K562 (cell line): ENCODE results near the gene AGRN. TPM values are rescaled to one million over a fixed set of nuclear protein-coding genes. Genes with fewer than 3 reads are reported as not detected.

Experiments
- ATF3 ChIP-seq, 2 experiments: fragments of 450-650 bp in 1 of 2; sonication (generic) in 1 of 2; formaldehyde crosslinking in 1 of 2; IDR thresholded peaks in 1 of 2; conservative IDR thresholded peaks in 1 of 2; 2 replicates each; pipeline versions ENCODE4 v1.6.1 to v1.8.1; 2016 to 2023; ENCODE audit warnings: mild to moderate bottlenecking in 2 of 2, moderate library complexity in 2 of 2, inconsistent platforms in 1 of 2, missing genetic modification reagents in 1 of 2
- CBFA2T3 ChIP-seq: fragments of 450-650 bp; IDR thresholded peaks from 2 replicates; pipeline ENCODE4 v1.6.1; 2017
- CLOCK ChIP-seq: fragments of 250-450 bp; sonication (Bioruptor Pico); IDR thresholded peaks from 2 replicates; pipeline ENCODE4 v1.4.0; 2020; ENCODE audit warnings: mild to moderate bottlenecking, moderate library complexity, borderline replicate concordance
- EHMT2 ChIP-seq: fragments of 450-650 bp; IDR thresholded peaks from 2 replicates; pipeline ENCODE4 v1.6.1; 2018; ENCODE audit warnings: antibody characterized with exemption
- HMBOX1 ChIP-seq: sonication (generic); IDR thresholded peaks from 2 replicates; pipeline ENCODE4 v1.6.1; 2016
- HMGXB4 ChIP-seq: sonication (generic); formaldehyde crosslinking; IDR thresholded peaks from 2 replicates; pipeline ENCODE4 v1.8.1; 2023; ENCODE audit warnings: mild to moderate bottlenecking, missing genetic modification reagents
- IRF2 ChIP-seq: sonication (generic); formaldehyde crosslinking; IDR thresholded peaks from 2 replicates; pipeline ENCODE4 v1.8.1; 2022; ENCODE audit warnings: mild to moderate bottlenecking, missing genetic modification reagents
- PATZ1 ChIP-seq: fragments of 250-450 bp; sonication (Bioruptor Pico); IDR thresholded peaks from 2 replicates; pipeline ENCODE4 v1.5.0; 2020; ENCODE audit warnings: mild to moderate bottlenecking, borderline replicate concordance
- POLR3A ChIP-seq: IDR thresholded peaks from 2 replicates; pipeline ENCODE4 v1.6.1; 2011; ENCODE audit warnings: borderline replicate concordance, mild to moderate bottlenecking, moderate library complexity; ENCODE audit not compliant: insufficient read length, insufficient read depth; ENCODE audit errors: extremely low read depth
- SPI1 ChIP-seq: IDR thresholded peaks from 2 replicates; pipeline ENCODE4 v1.6.1; 2011; ENCODE audit warnings: low read depth, low read length, control low read depth, borderline replicate concordance
- SUPT5H ChIP-seq: fragments of 450-650 bp; IDR thresholded peaks from 2 replicates; pipeline ENCODE4 v1.6.1; 2016
- THRB ChIP-seq: fragments of 450-650 bp; formaldehyde crosslinking; conservative IDR thresholded peaks from 2 replicates; pipeline ENCODE4 v1.4.0; 2022; ENCODE audit warnings: mild to moderate bottlenecking, missing genetic modification characterization
- ZBED1 ChIP-seq: IDR thresholded peaks from 2 replicates; pipeline ENCODE4 v1.6.1; 2014
- ZBTB49 ChIP-seq: sonication (generic); formaldehyde crosslinking; IDR thresholded peaks from 2 replicates; pipeline ENCODE4 v1.8.0; 2022; ENCODE audit warnings: missing genetic modification reagents, mild to moderate bottlenecking, borderline replicate concordance
- ZNF184 ChIP-seq: sonication (generic); formaldehyde crosslinking; IDR thresholded peaks from 2 replicates; pipeline ENCODE4 v1.5.0; 2020; ENCODE audit warnings: missing genetic modification reagents
- polyA plus RNA-seq, 8 experiments: library from polyadenylated mRNA; depleted of rRNA in 4 of 8; stranded (reverse) in 5 of 8; unstranded in 3 of 8; fragments of >200 nt; fragmentation: Nextera tagmentation in 2 of 8; fragmentation: Illumina TruSeq in 1 of 8; extraction: Ambion mirVana in 2 of 8; extraction: Trizol in 1 of 8; gene quantifications; 2 replicates each; pipeline versions ENCODE4 v1.2.1 to v1.2.3, GENCODE V29; 2011 to 2014; ENCODE audit warnings: inconsistent platforms in 1 of 8, missing spikeins in 1 of 8
- total RNA-seq, 7 experiments: library from RNA; depleted of rRNA in 6 of 7; stranded (reverse); fragments of >200 nt in 6 of 7; fragmentation: Illumina TruSeq in 2 of 7; extraction: Trizol in 2 of 7; gene quantifications; 2 replicates each; pipeline versions ENCODE4 v1.2.1 to v1.2.3, GENCODE V29; 2011 to 2021; ENCODE audit warnings: low replicate concordance in 1 of 7

The AGRN gene
- total and polyA plus RNA-seq, 9 of the 15 experiments (the other 6 are each of a cell fraction or from before 2014, with no cell fraction given) = 0.04 to 111 (median 18.1) TPM

- TF ChIP-seq ZBTB49 (CRISPR knock-in tag) (no peak), SUPT5H (no peak), ATF3 (IDR thresholded peaks at IDR 0.05) (peak; percentile 64), ATF3 (CRISPR knock-in tag; conservative IDR thresholded peaks at IDR 0.05) (no peak), PATZ1 (CRISPR knock-in tag) (no peak), CBFA2T3 (no peak), HMGXB4 (no peak), ZNF184 (CRISPR knock-in tag) (no peak), CLOCK (CRISPR knock-in tag) (no peak), THRB (CRISPR knock-in tag) (no peak), IRF2 (CRISPR knock-in tag) (no peak), POLR3A (no peak), ZBED1 (no peak), SPI1 (no peak), EHMT2 (no peak), HMBOX1 (no peak)
Measured at GRCh38 chr1:1033009-1033587, 13.2 kb downstream of the AGRN start (continued).
